Activated gamma-delta T cell (primary cell): Measurements from ENCODE around the gene SMC1B.

Experiments used
- DNase-seq: peaks from one replicate; lab custom pipeline; 2025; lab: John Stamatoyannopoulos, UW

SMC1B gene

DNA sequence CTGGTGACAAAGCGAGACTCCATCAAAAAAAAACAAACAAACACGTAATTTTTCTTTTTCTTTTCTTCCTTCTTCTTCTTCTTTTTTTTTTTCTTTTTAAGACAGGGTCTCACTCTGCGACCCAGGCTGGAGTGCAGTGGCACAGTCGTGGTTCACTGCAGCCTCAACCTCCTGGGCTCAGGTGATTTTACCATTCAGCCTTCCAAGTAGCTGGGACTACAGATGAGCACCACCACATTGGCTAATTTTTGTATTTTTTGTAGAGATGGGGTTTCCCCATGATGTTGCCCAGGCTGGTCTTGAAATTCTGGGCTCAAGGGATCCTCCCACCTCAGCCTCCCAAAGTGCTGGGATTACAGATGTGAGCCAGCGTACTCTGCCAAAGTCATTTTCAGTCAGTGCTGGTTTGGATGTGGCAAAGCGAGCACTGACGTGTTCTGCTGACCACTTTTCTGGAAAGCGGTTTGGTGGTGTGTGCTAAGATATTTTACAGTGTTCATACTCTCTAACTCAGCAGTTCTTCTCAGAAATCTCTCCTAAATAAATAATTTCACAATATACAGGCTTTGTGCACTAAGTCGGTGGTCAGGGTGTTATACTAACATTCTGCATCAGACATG, 92.9 kb downstream of the SMC1B start:
- DNase-seq, result no peak

DNA sequence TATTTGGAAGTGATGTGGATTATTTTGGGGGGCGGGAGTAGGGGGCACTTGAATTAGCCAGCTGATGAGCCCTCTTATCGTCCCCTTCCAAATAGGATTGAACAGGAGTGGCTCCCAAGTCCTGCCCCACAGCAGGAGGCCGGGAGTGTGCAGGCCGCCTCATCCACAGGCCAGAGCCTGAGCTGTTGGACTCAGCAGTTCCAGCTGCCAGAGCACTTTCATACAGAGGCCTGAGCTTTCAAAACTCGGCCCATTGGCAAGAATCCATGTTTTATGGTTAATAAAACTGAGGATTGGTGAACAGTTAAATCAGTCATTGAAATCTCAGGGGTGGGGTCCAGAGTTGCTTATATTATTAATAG, 94.1 kb downstream of the SMC1B start:
- DNase-seq, result no peak

DNA sequence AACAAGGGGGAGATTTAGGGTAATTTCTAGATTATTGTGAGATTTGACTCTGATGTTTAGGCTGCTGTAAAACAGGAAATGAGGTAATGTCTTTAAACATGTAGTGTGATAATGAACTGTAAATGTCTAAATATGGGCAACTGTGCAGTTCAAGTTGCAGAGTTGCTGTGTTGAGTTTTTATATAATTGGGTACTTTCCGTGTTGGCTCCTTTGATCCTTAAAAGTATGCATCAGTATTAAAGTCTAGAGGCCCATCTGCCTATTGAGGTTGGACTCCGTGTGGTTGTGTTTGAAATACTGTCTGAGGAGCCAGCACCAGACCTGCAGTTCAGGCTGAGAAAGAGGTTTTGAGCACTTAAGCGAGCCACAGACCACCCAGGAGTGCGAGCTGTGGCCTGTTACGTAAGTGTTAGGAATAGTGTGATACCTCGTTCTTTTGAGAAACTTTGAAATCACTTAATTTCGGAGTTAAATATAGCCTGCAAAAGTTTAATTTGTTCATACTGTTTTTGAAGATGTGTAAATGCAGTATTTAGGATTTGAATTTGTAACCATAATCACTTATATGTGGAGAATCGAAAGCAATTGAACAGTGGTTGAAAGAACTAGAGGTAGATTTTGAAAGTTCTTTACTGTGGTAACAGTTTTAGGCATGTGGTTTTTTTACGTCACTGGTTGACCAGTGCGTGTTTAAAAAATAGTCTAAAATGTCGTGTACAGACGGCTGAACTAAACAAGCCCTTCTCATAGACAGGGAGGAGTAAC, 94.7 kb downstream of the SMC1B start:
- DNase-seq, result no peak

DNA sequence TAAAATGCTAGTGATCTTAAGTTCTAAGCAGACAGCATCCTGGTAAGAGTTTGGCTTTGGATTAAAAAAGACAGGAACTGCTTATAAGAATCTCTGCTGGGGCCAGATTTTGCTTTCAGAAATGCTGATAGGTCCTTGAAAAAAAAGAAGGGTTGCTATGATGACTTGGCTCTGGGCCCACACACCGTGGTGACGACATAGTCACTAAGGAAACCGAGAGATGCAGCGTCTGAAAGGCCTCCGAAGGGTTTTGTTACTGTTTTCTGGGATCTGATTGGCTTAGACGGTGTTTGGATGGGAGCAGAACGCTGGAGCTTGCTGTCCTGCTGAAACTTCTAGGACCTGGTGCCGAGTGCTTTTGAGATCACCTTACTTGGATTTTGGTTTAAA, 95.2 kb downstream of the SMC1B start:
- DNase-seq, result no peak

DNA sequence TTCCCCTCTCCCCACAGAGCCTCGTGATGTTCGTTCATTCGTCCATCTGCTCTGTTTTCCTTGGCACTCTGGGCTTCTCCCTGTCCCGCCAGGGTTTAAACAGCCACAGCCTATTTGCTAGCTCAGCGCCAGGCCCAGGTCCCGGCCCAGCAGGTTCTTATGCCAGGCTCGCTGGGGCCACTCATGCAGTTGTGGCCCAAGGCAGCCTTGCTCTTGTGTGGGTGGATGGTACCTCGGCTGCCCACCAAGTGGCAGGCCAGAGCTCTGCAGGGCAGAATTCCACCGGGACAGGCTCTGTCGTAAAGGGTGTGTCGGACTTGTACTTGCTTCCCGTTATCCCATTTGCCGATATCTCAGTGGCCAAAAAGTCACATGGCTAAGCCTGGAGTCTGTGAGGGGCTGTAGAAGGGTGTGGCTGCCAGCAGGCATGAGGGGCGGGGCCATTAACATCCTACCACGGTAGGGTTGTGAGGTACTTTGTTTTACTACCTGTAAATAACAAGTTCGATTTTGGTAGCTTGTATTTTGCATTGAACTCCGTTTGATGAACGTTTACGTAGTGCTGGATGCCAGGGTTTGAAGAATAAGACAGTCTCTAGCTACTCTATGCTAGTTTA, 95.7 kb downstream of the SMC1B start:
- no peak for DNase-seq

DNA sequence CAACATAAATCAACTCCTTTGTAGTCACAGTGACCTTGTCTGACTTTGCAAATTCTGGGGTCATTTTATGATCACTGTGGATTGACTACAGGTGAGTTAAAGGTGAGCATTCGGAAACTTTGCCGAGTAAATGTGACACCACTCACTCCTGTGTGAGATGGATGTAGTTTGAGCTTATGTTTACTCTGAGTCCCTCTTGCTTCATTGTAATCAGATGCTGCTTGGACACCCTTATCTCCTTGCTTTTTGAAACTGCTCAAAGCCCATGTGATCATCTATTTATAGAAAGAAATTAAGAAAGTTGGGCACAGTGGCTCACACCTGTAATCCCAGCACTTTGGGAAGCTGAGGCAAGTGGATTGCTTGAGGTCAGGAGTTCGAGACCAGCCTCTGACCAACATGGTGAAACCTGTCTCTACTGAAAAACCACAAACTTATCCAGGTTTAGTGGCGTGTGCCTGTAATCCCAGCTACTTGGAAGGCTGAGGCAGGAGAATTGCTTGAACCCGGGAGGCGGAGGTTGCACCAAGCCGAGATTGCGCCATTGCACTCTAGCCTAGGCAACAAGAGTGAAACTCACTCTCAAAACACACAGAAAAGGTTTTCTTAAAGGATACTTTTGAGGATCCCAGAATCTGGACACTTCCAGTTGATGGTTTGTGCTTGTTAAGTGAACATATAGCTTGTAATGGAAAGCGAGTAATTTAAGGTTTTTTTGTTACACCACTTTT, 96.4 kb downstream of the SMC1B start:
- DNase-seq, result no peak

DNA sequence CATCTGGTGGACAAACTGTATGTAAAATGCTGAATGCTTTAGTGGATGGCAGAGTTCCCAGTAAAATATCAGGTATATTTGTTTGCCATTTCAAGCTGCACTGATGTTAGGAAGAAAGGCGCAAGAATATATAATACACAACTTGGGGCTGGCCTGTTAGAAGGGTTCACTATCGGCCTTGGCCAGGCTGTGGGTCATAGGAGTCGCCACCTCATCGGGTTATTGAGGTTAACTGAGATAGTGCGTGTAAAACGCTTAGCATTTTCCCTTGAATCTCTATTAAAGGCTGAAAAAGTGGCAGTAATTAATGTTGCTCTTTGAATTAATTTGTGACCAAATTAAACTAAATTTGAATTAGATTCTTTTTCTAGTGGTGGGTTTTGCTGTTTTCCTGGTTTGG, 98.6 kb downstream of the SMC1B start:
- DNase-seq, result no peak

DNA sequence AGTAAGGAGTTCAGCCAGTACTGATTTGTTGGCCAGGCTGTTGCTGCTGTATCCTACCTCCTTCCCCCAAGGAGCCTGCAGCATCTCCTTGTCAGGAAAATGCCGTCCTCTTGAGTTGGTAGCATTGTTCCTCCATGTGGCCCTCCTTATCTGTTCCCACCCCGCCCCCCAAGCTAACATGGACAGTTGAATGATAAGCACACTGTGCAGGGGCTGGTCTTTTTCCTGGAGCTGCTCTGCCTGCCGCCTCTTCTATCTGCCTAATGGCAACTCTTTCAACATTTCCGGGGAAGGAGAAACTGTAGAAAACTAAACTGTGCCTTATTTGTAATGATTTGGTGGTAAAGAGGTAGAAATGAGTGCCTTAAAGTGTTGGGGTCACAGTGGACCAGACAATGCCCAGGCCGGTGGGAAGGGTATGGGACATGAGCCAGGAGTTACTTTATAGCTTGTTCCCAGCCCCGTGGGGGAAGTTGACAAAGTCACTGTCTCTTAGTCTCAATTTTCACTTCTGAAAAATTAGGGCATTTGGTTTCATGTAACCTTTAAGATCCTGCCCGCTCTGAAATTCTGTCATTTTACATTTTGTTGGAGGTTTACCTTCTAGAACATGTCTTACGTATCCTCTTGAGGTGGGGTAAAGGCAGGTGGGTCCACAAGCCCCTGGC, 99.2 kb downstream of the SMC1B start:
- no peak for DNase-seq

DNA sequence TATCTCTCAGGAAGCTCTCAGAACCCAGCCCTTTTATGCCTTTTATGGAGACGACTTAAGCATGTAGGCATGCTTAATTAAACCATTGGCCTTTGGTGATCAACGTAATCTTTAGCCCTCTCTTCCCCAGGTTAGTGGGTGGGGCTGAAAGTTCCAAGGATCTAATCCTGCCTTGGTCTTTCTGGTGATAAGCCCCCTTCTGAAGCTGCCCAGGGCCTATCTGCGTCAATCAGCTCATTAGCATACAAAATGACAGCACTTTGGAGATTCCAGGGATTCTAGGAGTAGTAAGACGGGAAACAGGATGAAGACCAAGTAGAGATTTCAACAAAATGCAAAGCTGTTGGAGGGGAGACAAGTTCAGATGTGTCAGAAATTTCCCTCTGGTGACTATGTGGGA, 100.5 kb downstream of the SMC1B start:
- DNase-seq, result no peak

DNA sequence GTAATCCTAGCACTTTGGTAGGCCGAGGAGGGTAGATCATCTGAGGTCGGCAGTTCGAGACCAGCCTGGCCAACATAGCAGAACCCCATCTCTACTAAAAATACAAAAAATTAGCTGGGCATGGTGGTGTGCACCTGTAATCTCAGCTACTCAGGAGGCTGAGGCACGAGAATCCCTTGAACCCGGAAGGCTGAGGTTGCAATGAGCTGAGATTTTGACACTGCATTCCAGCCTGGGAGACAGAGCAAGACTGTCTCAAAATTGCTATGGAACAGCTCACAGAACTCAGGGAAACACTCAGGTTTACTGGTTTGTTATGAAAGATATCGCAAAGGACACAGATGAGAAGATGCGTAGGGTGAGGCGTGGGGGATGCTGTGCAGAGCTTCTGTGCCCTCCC, 101.0 kb downstream of the SMC1B start:
- no peak for DNase-seq

DNA sequence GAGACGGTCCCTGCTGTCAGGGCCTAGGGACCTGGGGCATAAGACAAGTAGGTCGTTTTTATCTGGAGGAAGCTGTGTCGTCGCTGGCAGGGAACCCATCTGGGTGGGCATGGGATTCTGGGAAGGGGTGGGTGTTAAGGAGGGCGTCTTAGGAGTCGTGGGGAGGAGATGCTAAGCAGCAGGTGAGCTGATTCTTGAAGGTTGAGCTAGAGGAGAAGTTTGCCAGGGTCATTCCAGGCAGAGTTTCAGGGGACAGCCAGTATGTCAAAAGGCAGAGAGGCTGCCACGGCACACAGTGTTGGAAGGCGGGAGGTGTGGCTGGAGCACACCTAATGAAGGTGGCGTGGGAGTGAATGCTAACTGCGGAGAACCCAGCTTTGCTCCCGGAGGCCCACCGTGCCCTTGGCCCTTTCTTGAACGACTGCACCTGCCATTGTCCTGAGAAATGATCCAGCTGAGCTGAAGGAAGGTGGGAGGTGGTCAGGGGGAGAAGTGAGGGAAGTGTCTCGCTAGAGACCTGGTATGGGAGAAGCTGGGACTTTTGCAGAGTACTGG, 102.3 kb downstream of the SMC1B start:
- no peak for DNase-seq

DNA sequence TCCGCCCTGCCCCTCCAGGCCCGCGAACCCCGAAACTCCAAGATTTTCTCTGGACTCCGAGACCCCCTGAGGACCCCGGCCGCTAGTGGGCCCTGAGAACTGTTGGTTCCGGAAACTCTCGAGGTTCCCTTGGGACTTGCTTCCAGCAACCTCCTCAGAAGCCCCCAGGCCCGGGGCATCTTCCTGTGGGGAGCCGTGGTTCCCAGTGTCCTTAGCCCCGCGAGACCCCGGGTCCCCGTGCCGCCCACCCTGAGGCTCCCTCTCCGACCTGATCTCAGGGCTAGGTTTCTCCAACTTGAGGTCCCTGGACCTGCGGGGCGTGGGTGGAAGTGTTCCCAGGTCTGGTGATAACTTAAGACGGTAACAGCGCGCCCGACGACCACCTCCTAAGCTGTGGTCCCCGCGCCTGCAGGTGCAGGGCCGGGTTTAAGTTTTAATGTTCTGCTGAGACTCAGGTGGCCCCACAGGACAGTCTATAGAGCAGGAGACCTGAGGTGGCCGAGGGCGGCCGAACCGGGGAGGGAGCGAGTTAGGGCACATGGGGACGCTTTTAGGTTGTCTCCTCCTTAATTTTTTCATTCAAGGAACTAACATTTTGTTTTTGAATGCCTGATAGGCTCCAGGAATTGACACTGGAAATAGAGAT, 102.9 kb downstream of the SMC1B start:
- no peak for DNase-seq

DNA sequence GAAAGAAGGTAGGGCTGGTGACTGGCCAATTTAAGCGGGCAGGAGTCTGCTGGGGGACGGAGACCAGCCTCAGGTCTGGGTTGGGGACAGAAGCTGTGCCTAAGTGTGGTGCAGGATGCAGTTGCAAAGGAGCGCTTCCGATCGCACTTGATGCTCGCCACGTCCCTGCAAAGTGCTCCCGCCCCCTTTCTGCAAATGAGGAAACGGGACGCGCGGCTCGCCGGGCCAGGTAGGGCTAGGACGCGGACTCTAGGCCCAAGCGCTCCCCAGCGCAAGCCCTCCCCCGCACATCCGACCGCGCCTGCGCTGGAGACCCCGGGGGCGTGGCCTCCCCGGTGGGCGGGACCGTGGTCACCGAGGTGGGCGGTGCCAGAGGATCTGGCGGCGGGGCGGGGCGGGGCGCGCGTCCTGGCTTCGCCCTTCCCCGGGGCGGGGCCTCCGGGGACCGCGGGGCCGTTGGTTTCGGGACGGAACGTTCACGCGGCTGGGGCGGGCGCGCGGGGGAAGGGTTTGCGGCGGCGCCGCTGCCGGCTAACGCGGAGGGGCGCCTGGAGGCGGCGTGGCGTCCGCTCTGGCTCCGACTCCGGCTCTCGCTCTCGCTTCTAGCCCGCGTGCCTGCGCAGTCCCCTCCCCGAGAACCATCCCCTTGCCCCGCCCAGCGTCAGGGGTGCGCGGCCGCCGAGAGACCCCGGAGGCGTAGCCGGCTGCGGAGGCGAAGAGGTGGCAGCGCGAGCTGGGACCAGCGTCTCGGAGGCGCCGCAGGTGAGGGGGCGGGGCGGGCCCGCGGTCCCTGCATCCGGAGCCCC, 103.8 kb downstream of the SMC1B start, which contains the start of gene FAM118A:
TSS of gene FAM118A (plus strand) at position 513 of the 806 bp plus-strand sequence. CDS start 12,446 bp downstream, outside the sequence.
- DNase-seq, result peak; percentile 93

DNA sequence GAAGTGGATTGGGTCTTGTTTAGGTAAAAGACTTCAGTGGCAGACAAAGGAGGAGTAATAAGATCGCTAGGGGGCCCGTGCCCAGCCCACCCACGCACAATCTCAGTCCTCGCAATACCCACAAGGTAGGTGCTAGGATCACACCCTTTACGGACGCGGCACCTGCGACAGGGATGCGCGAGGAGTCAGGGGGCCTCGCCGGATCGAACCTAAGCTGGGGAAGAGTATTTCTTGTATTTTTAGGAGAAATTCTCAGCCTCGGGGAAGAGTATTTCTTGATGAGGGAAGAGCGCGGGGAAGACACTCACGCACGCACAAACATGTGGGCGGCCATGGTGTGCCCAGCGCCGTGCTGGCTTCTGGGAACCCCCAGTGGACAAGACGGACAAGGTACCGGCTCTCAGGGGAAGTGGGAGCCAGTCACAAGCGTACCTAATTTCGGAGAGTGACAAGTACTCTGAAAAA, 104.4 kb downstream of the SMC1B start:
- DNase-seq, result no peak

DNA sequence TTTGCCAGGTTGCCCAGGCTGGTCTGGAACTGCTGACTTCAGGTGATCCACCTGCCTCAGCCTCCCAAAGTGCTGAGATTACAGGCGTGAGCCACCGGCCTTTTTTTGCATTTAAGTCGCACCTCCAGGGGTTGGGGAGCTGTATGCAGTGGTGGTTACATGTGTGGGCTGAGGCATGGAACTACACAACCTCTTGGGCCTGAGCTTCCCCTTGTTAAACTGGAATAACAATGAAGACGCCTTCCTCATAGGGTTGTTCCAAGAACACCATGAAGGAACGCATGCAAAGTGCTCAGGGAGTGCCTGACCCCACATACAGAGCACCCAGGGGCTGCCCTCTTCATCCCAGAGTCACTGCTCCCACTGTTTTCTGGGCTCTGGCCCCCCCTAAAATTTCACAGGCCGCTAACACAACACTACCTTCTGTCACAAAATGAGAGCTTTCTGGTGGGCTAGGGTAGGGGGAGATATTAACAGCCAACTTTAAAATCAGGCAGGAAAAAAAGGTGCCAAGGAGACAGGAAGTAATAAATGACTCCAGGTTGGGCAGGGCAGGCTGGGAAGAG, 104.9 kb downstream of the SMC1B start:
- no peak for DNase-seq

DNA sequence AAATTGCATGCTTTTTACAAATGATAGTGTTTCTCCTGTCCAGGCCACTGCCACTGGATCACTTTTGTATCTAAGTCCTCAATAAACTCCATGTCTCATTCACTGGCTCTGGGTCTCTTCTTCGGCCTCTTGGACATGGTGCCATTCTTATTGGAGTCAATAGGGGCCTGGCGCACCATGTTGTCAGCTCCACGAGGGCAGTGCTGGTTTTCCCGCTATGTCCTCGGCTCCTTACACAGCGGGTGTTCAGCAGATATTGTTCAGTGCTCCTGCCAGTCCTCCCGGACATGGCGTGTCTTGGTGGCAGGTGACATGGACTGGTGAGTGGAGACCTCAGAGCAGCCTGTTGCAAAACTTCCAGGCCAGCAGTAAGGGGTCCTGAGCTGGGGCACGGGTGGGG, 107.3 kb downstream of the SMC1B start:
- no peak for DNase-seq

DNA sequence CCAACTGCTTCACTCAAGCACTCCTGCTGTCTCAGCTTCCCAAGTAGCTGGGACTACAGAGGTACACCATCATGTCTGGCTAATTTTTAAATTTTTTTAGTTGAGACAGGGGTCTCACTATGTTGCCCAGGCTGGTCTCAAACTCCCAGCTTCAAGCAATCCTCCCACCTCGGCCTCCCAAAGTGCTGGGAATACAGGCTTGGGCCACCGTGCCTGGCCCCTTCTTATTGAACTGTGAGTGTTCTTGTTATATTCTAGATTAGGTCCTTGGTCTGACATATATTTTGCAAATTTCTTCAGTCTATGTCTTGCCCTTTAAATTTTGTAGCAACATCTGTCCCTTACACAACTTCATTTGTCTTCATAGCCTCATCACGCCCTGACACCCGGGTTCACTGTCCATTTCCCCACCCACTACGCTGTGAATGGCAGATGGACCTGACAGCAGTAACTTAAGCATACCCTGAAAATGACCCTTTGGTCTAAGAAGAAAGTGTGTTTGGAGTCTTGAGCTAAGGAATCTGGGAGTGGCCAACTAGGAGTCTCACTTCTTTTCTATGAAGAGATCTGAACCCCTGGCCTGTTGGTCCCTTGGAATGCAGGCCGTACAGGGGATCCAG, 107.8 kb downstream of the SMC1B start:
- DNase-seq, result no peak

DNA sequence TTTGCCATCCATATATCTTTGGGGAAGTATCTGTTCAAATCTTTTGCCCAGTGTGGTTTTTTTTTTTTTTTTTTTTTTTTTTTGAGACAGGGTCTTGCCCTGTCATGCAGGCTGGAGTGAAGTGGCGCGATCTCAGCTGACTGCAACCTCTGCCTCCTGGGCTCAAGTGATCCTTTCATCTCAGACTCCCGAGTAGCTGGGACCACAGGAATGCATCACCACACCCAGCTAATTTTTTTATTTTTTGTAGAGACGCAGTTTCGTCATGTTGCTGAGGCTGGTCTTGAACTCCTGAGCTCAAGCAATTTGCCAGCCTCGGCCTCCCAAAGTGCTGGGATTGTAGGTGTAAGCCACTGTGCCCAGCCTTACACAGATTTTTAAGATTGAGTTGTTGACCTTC, 108.4 kb downstream of the SMC1B start:
- no peak for DNase-seq

DNA sequence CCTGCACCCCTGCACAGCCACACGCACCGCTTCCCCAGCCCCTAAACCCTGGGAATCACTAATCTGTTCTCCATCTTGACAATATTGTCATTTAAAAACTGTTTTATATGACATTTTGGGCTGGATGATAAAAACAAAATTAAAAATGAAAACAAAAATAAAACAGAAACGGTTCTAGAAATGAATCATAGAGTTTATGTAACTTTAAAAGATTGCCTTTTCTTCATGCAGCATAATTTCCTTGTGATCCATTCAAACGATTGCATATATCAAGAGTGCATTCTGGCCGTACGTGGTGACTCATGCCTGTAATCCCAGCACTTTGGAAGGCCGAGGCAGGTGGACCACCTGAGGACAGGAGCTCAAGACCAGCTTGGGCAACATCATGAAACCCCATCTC, 110.2 kb downstream of the SMC1B start:
- DNase-seq, result no peak

DNA sequence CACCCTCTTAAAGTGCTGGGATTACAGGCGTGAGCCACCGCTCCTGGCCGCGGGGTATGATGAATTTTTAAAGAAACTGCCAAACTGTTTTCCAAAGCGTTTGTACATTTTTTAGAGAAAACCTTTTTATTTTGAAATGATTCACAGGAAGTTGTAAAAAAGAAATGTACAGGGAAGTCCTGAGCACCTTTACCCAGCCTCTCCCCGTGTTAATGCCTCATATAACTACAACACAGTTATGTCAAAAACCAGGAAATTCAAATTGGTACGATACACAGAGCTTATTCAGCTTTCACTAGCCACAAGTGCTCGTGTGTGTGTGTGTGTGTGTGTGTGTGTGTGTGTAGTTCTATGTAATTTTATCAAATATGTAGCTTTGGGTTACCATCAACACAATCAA, 110.6 kb downstream of the SMC1B start:
- no peak for DNase-seq
